Measurements from ENCODE around the gene CTXN3. TPM values are rescaled to one million over a fixed set of nuclear protein-coding genes. Genes with fewer than 3 reads are reported as not detected.

The CTXN3 gene
- total and polyA plus RNA-seq, 10 of the 15 experiments (the other 5 are each of a cell fraction or from before 2014, with no cell fraction given), result not detected

DNA sequence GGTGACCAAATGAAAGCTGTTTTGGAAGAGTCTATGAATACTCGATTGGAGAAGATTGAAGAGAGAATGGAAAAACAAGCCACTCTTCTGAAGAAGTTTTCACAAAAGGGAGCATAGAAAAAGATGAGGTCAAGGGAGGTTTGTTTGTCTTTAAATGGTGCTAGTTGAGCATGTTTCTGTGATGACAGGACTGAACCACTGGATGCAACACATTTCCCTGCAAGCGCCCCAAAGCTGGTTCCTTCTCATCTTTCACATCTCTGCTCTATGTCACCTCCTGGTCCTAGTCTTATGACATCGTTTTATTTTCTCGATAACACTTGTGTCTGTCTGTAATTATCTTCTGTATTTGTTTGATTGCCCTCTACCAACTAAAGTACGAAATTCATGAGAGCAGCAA lies 50.5 kb downstream of the CTXN3 start:
- no peaks in the 10 kb centered on the region for H3K79me2 ChIP-seq (ENCODE audit: control insufficient read depth, insufficient read depth, low read length)
- TF ChIP-seq, protein P1, sequence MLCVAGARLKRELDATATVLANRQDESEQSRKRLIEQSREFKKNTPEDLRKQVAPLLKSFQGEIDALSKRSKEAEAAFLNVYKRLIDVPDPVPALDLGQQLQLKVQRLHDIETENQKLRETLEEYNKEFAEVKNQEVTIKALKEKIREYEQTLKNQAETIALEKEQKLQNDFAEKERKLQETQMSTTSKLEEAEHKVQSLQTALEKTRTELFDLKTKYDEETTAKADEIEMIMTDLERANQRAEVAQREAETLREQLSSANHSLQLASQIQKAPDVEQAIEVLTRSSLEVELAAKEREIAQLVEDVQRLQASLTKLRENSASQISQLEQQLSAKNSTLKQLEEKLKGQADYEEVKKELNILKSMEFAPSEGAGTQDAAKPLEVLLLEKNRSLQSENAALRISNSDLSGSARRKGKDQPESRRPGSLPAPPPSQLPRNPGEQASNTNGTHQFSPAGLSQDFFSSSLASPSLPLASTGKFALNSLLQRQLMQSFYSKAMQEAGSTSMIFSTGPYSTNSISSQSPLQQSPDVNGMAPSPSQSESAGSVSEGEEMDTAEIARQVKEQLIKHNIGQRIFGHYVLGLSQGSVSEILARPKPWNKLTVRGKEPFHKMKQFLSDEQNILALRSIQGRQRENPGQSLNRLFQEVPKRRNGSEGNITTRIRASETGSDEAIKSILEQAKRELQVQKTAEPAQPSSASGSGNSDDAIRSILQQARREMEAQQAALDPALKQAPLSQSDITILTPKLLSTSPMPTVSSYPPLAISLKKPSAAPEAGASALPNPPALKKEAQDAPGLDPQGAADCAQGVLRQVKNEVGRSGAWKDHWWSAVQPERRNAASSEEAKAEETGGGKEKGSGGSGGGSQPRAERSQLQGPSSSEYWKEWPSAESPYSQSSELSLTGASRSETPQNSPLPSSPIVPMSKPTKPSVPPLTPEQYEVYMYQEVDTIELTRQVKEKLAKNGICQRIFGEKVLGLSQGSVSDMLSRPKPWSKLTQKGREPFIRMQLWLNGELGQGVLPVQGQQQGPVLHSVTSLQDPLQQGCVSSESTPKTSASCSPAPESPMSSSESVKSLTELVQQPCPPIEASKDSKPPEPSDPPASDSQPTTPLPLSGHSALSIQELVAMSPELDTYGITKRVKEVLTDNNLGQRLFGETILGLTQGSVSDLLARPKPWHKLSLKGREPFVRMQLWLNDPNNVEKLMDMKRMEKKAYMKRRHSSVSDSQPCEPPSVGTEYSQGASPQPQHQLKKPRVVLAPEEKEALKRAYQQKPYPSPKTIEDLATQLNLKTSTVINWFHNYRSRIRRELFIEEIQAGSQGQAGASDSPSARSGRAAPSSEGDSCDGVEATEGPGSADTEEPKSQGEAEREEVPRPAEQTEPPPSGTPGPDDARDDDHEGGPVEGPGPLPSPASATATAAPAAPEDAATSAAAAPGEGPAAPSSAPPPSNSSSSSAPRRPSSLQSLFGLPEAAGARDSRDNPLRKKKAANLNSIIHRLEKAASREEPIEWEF (IDR thresholded peaks at IDR 0.05; ENCODE audit: insufficient replicate concordance, low read depth, low read length), result no peak
- FAIRE-seq (no peak), DNase-seq (ENCODE audit: low read depth, low spot score) (no peak), ATAC-seq (no peak)
- H3K36me3 ChIP-seq (ENCODE audit: control insufficient read depth in 2 of 2, insufficient read depth in 2 of 2, low read length in 1 of 2), result no peaks in the 10 kb centered on the region
- WGBS (ENCODE audit: insufficient coverage, insufficient replicate concordance, low lambda C conversion rate, missing lambda C conversion rate), result 22% methylated on average over 5 of the region's 5 CpGs
- H2AFZ ChIP-seq (ENCODE audit: control insufficient read depth, low read depth, low read length), result no peak overlapping the region
- intact Hi-C loops (cut with micrococcal nuclease; ENCODE audit: unreplicated experiment) (no loop called here), in situ Hi-C loops (cut with MboI) (no loop called here)
- no TSS peak for BruUV-seq (replicated peaks)
- no peaks in the 10 kb centered on the region for H4K20me1 ChIP-seq (ENCODE audit: control insufficient read depth, insufficient read depth)
- no peak overlapping the region for H3K4me3 ChIP-seq
- ChIA-PET CTCF (no interaction called here), RAD21 (ENCODE audit: unreplicated experiment) (no interaction called here), POLR2A (no interaction called here), SMC1A (ENCODE audit: uncharacterized antibody, unreplicated experiment) (no interaction called here)
- H3K9me3 ChIP-seq (replicated peaks; ENCODE audit: control insufficient read depth, insufficient read depth, low read length), result no peaks in the 10 kb centered on the region
- no peak overlapping the region for H3K4me2 ChIP-seq (ENCODE audit: control insufficient read depth, insufficient read depth)
- no peaks in the 10 kb centered on the region for H3K27me3 ChIP-seq (replicated peaks in 1 of 2; ENCODE audit: control insufficient read depth in 2 of 2, insufficient read depth in 2 of 2, low read length in 1 of 2)
- H3K27ac ChIP-seq (ENCODE audit: control insufficient read depth, insufficient read depth), result no peak overlapping the region
- H3K4me1 ChIP-seq (ENCODE audit: control insufficient read depth, insufficient read depth, low read length), result no peaks in the 10 kb centered on the region
- H3K9ac ChIP-seq (ENCODE audit: control insufficient read depth, insufficient read depth, low read length), result no peak overlapping the region
